ENCODE data around the gene NRG2. TPM values are rescaled to one million over a fixed set of nuclear protein-coding genes. Genes with fewer than 3 reads are reported as not detected.

NRG2 gene
- total and polyA plus RNA-seq, 7 donors: 0.42 to 19.6 (median 3.5) TPM

DNA sequence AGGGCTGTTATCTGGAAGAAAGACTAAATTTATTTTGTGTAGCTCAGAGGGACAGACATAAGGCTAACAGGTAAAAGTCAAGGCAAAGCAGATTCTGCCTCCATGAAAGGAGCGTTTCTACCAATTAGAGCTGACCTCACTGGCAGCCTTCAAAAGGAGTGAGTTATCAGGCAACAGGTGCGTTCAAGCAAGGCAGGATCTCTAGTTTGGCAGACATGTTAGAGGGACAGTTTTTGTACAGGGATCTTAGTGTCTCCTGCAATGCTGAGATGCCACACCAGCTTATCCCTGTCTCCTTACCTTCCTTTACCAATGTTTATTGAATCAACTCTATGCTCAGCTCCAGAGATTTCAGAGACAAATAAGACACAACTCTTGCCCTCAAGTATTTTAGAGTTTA lies 73.8 kb downstream of the NRG2 start:
- Histone ChIP-seq H3K27me3 (ENCODE audit: insufficient read depth in 3 of 3, low read length in 2 of 3) (no peaks in the 10 kb centered on the region), H3K9me3 (no peaks in the 10 kb centered on the region), H3K4me1 (peaks cover 42% of the 10 kb centered on the region), H3K27ac (peak overlapping the region; percentile 90), H3K4me3 (peak overlapping the region; percentile 24), H3K36me3 (ENCODE audit: insufficient read depth in 1 of 2, low read depth in 1 of 2) (no peaks in the 10 kb centered on the region)
- intact Hi-C loops (cut with DNase I): loop anchor here (2.0 to 10.0 kb wide), 6 partner anchors 62 to 335 kb away; no protein-coding TSS in a partner anchor
- ATAC-seq (peak; percentile 38 to 79 (median 72)), DNase-seq (no peak)
- 23 to 38% (median 28%) methylated on average over 2 of the region's 2 CpGs for WGBS, 3 donors
- no peak for TF ChIP-seq CTCF (IDR thresholded peaks at IDR 0.05)

- Histone ChIP-seq H3K36me3 (ENCODE audit: insufficient read depth in 1 of 2, low read depth in 1 of 2) (no peaks in the 10 kb centered on the region), H3K4me3 (peak overlapping the region; percentile 24), H3K9me3 (no peaks in the 10 kb centered on the region), H3K27ac (peak overlapping the region; percentile 90), H3K27me3 (ENCODE audit: insufficient read depth in 3 of 3, low read length in 2 of 3) (no peaks in the 10 kb centered on the region), H3K4me1 (peaks cover 42% of the 10 kb centered on the region)
- ATAC-seq (peak; percentile 91 to 97 (median 94)), DNase-seq (peak; percentile 87 to 94)
- intact Hi-C loops (cut with DNase I): loop anchor here (1.0 to 10.0 kb wide), 7 partner anchors 61 to 334 kb away; no protein-coding TSS in a partner anchor
- WGBS, 3 donors: 9 to 13% (median 9%) methylated on average over 23 of the region's 23 CpGs
- peak; percentile 100 for TF ChIP-seq CTCF (IDR thresholded peaks at IDR 0.05)
These were observed 74.4 kb downstream of the NRG2 start for GRCh38 chr5:139968547-139969261.

GRCh38 chr5:139967353-139967752 lies 75.7 kb downstream of the NRG2 start:
- no peak overlapping the region for H3K4me3 ChIP-seq
- no peaks in the 10 kb centered on the region for H3K36me3 ChIP-seq (ENCODE audit: insufficient read depth in 1 of 2, low read depth in 1 of 2)
- peaks cover 42% of the 10 kb centered on the region for H3K4me1 ChIP-seq
- H3K27me3 ChIP-seq (ENCODE audit: insufficient read depth in 3 of 3, low read length in 2 of 3): no peaks in the 10 kb centered on the region
- WGBS, 3 donors: 96 to 98% (median 97%) methylated on average over 8 of the region's 8 CpGs
- ATAC-seq: no peak
- no peak for DNase-seq
- intact Hi-C loops (cut with DNase I): loop anchor here (5.0 to 10.0 kb wide), 5 partner anchors 60 to 333 kb away; no protein-coding TSS in a partner anchor
- TF ChIP-seq CTCF (IDR thresholded peaks at IDR 0.05): no peak
- no peak overlapping the region for H3K27ac ChIP-seq
- no peaks in the 10 kb centered on the region for H3K9me3 ChIP-seq

- Histone ChIP-seq H3K4me1 (peaks cover 42% of the 10 kb centered on the region), H3K27me3 (ENCODE audit: insufficient read depth in 3 of 3, low read length in 2 of 3) (no peaks in the 10 kb centered on the region), H3K4me3 (no peak overlapping the region), H3K27ac (no peak overlapping the region), H3K36me3 (ENCODE audit: insufficient read depth in 1 of 2, low read depth in 1 of 2) (no peaks in the 10 kb centered on the region), H3K9me3 (no peaks in the 10 kb centered on the region)
- intact Hi-C loops (cut with DNase I): loop anchor here (5.0 to 10.0 kb wide), 5 partner anchors 60 to 332 kb away; no protein-coding TSS in a partner anchor
- DNase-seq (no peak), ATAC-seq (no peak)
- no peak for TF ChIP-seq CTCF (IDR thresholded peaks at IDR 0.05)
- 52 to 91% (median 52%) methylated on average over 4 of the region's 4 CpGs for WGBS, 3 donors
These were observed 76.2 kb downstream of the NRG2 start for GRCh38 chr5:139966856-139967255.

All from psoas muscle (tissue), 8 donors.